GM19397 (cell line): Measurements from ENCODE around the gene ACSL3.
A peak's percentile ranks its signal among the peaks of the same experiment; 100 is the strongest.
"Not testable (repeated sequence)": the region's sequence is repeated elsewhere in the genome, so short reads cannot be mapped to it uniquely, and the experiment has no call there.

Experiments
- ATAC-seq: cut with Tn5 transposase; IDR thresholded peaks from one replicate; pipeline ENCODE4 v1.9.1; 2021; ENCODE audit warnings: mild to moderate bottlenecking, moderate library complexity; ENCODE audit not compliant: unreplicated experiment

The ACSL3 gene

GRCh38 chr2:222851956-222852617, 8.7 kb upstream of the ACSL3 start:
- no peak for ATAC-seq

- no peak for ATAC-seq
Observed at GRCh38 chr2:222854773-222855700, 5.8 kb upstream of the ACSL3 start.

GRCh38 chr2:222859786-222860612, 837 bp upstream of the ACSL3 start:
- ATAC-seq, result no peak

- peak; percentile 41 for ATAC-seq
Observed at GRCh38 chr2:222861411-222862105, 722 bp downstream of the ACSL3 start.

- ATAC-seq, result no peak
Observed at GRCh38 chr2:222862106-222862908, 1.5 kb downstream of the ACSL3 start.

GRCh38 chr2:222862909-222863544, 2.2 kb downstream of the ACSL3 start:
- ATAC-seq, result no peak

- ATAC-seq, result no peak
Observed at GRCh38 chr2:222864296-222864695, 3.5 kb downstream of the ACSL3 start.

- no peak for ATAC-seq
Observed at GRCh38 chr2:222865301-222865700, 4.5 kb downstream of the ACSL3 start.

- no peak for ATAC-seq
Observed at GRCh38 chr2:222866358-222866960, 5.6 kb downstream of the ACSL3 start.

- ATAC-seq, result not testable (repeated sequence)
Observed at GRCh38 chr2:222868560-222869251, 7.9 kb downstream of the ACSL3 start.

- no peak for ATAC-seq
Observed at GRCh38 chr2:222869252-222869560, 8.4 kb downstream of the ACSL3 start.

GRCh38 chr2:222871291-222871690, 10.5 kb downstream of the ACSL3 start:
- ATAC-seq, result no peak

GRCh38 chr2:222872551-222872950, 11.7 kb downstream of the ACSL3 start:
- ATAC-seq, result no peak

- no peak for ATAC-seq
Observed at GRCh38 chr2:222875482-222875881, 14.6 kb downstream of the ACSL3 start.

GRCh38 chr2:222876947-222877346, 16.1 kb downstream of the ACSL3 start:
- no peak for ATAC-seq

- ATAC-seq, result no peak
Observed at GRCh38 chr2:222877556-222878300, 16.9 kb downstream of the ACSL3 start.

- no peak for ATAC-seq
Observed at GRCh38 chr2:222878301-222878876, 17.6 kb downstream of the ACSL3 start.
